ENCODE results near the gene PASK. TPM values are rescaled to one million over a fixed set of nuclear protein-coding genes. Genes with fewer than 3 reads are reported as not detected.

PASK gene
- total and polyA plus RNA-seq, 2 of the 4 experiments (the other 2 are of a cell fraction), result 4.1 TPM

GRCh38 chr2:241187101-241187917 lies 38.0 kb upstream of the PASK start:
- H2AK9ac ChIP-seq (replicated peaks; ENCODE audit: low read depth, low read length, poor library complexity), result no peak overlapping the region
- ChIA-PET POLR2A (ENCODE audit: unreplicated experiment) (no interaction called here), CTCF (no interaction called here)
- H2BK20ac ChIP-seq (ENCODE audit: low read depth, low read length), result no peak overlapping the region
- no peak for DNase-seq
- no peak for ATAC-seq (ENCODE audit: low read depth)
- no peak overlapping the region for H3K4ac ChIP-seq (ENCODE audit: low read depth, low read length)
- H4K20me1 ChIP-seq (ENCODE audit: insufficient read depth, low read length), result no peaks in the 10 kb centered on the region; the same call in 1 of the 2 replicates
- H4K8ac ChIP-seq (ENCODE audit: low read depth in 2 of 2, low read length in 2 of 2), result no peak overlapping the region
- H2BK15ac ChIP-seq (ENCODE audit: low read depth, low read length), result no peak overlapping the region
- in situ Hi-C loops (cut with MboI; ENCODE audit: low sequenced_read_pairs) (no loop called here), intact Hi-C loops (cut with micrococcal nuclease) (no loop called here), dilution Hi-C loops (cut with HindIII; ENCODE audit: low sequenced_read_pairs, unreplicated experiment) (no loop called here)
- no peak overlapping the region for H3K14ac ChIP-seq (replicated peaks; ENCODE audit: low read depth, low read length)
- no peak overlapping the region for H3K9ac ChIP-seq (ENCODE audit: low read depth, low read length)
- H4K91ac ChIP-seq (ENCODE audit: insufficient read depth, low read depth, low read length), result no peak overlapping the region
- no peaks in the 10 kb centered on the region for H3K9me1 ChIP-seq (ENCODE audit: insufficient read depth, low read length)
- no TSS peak for BruUV-seq (replicated peaks)
- no peak overlapping the region for H3K56ac ChIP-seq (ENCODE audit: extremely low read depth, insufficient read depth, low read length)
- no peaks in the 10 kb centered on the region for H3K9me3 ChIP-seq (ENCODE audit: control insufficient read depth, insufficient read depth, low read length)
- H2AFZ ChIP-seq (replicated peaks; ENCODE audit: low read length, poor library complexity), result no peak overlapping the region
- no peak overlapping the region for H4K5ac ChIP-seq (ENCODE audit: low read depth, low read length)
- 44 to 86% methylated on average over 1 to 5 of the region's 14 CpGs for WGBS, 2 experiments (ENCODE audit: extremely low coverage in 2 of 2, insufficient read length in 1 of 2)
- no peak overlapping the region for H2BK5ac ChIP-seq (ENCODE audit: low read depth, low read length, poor library complexity, severe bottlenecking)
- no peak overlapping the region for H3K18ac ChIP-seq (ENCODE audit: low read depth, low read length)
- peaks cover 7% of the 10 kb centered on the region for H3K27me3 ChIP-seq (ENCODE audit: control insufficient read depth, insufficient read depth, low read length)
- no peaks in the 10 kb centered on the region for H3K79me1 ChIP-seq (ENCODE audit: low read depth in 1 of 2, low read length in 2 of 2)
- no peak overlapping the region for H3K4me2 ChIP-seq (ENCODE audit: low read depth, low read length)
- TF ChIP-seq CEBPB (IDR thresholded peaks at IDR 0.05; ENCODE audit: low read depth, low read length) (no peak), POLR2A (IDR thresholded peaks at IDR 0.05; ENCODE audit: low read depth, low read length) (no peak), MAZ (IDR thresholded peaks at IDR 0.05; ENCODE audit: borderline replicate concordance, low read depth, low read length) (no peak)
- H3K4me3 ChIP-seq (ENCODE audit: insufficient read depth, low read depth, low read length), result no peak overlapping the region
- no peak overlapping the region for H2AK5ac ChIP-seq (ENCODE audit: low read depth, low read length)
- peaks cover 9% of the 10 kb centered on the region for H3K36me3 ChIP-seq (ENCODE audit: control insufficient read depth, insufficient read depth, low read length)
- H3K23ac ChIP-seq (ENCODE audit: low read depth, low read length), result no peak overlapping the region
- H2BK120ac ChIP-seq (ENCODE audit: low read depth, low read length), result no peak overlapping the region
- H3K4me1 ChIP-seq (ENCODE audit: control insufficient read depth, insufficient read depth, low read length), result no peaks in the 10 kb centered on the region
- no peak overlapping the region for H3K27ac ChIP-seq (ENCODE audit: insufficient read depth, low read length)

All from IMR-90 (cell line).